Activated CD4-positive, alpha-beta T cell treated with anti-CD3 and anti-CD28 coated beads for 24 hours (primary cell): Measurements from ENCODE around the gene TAAR8.
"Not testable (repeated sequence)": the region's sequence is repeated elsewhere in the genome, so short reads cannot be mapped to it uniquely, and the experiment has no call there.

Source experiments
- DNase-seq, 2 donors: peaks; one replicate each; pipeline ENCODE4 v3.0.0-alpha.2; 2020; ENCODE audit warnings: low read depth in 2 of 2

The TAAR8 gene

GRCh38 chr6:132544826-132545225 is 7.6 kb upstream of the TAAR8 start:
- DNase-seq = no peak

- DNase-seq = no peak
Observed at GRCh38 chr6:132548746-132549463, 3.6 kb upstream of the TAAR8 start.

GRCh38 chr6:132551214-132551613 is 1.3 kb upstream of the TAAR8 start:
- DNase-seq = no peak

- not testable (repeated sequence) for DNase-seq
Observed at GRCh38 chr6:132560087-132560486, 7.6 kb downstream of the TAAR8 start.

GRCh38 chr6:132566404-132566803 is 13.9 kb downstream of the TAAR8 start:
- no peak for DNase-seq

- DNase-seq = no peak
Observed at GRCh38 chr6:132567566-132567965, 15.1 kb downstream of the TAAR8 start.

GRCh38 chr6:132568611-132569010 is 16.1 kb downstream of the TAAR8 start:
- no peak for DNase-seq

GRCh38 chr6:132569170-132569569 is 16.7 kb downstream of the TAAR8 start:
- no peak for DNase-seq

GRCh38 chr6:132570221-132570777 is 17.8 kb downstream of the TAAR8 start, which contains the start of gene TAAR6:
TSS of gene TAAR6 (plus strand) at chr6:132570322. CDS start at chr6:132570322, 0 bp downstream.
- no peak for DNase-seq

GRCh38 chr6:132571774-132572173 is 19.3 kb downstream of the TAAR8 start:
- DNase-seq = no peak

- no peak for DNase-seq
Observed at GRCh38 chr6:132584698-132585097, 32.2 kb downstream of the TAAR8 start.

GRCh38 chr6:132587424-132587823 is 35.0 kb downstream of the TAAR8 start:
- no peak for DNase-seq

- DNase-seq = no peak
Observed at GRCh38 chr6:132589454-132589853, 37.0 kb downstream of the TAAR8 start, which contains the start of gene TAAR5. TSS of gene TAAR5 (minus strand) at chr6:132589741. CDS start at chr6:132589686, 55 bp downstream.

GRCh38 chr6:132590362-132590761 is 37.9 kb downstream of the TAAR8 start:
- DNase-seq = no peak

- no peak for DNase-seq
Observed at GRCh38 chr6:132592855-132593254, 40.4 kb downstream of the TAAR8 start.

GRCh38 chr6:132596201-132596600 is 43.7 kb downstream of the TAAR8 start:
- no peak for DNase-seq

GRCh38 chr6:132598473-132598872 is 46.0 kb downstream of the TAAR8 start:
- DNase-seq = no peak

GRCh38 chr6:132600900-132601299 is 48.4 kb downstream of the TAAR8 start:
- DNase-seq = not testable (repeated sequence)
